ENCODE results near the gene KRTAP4-2. TPM values are rescaled to one million over a fixed set of nuclear protein-coding genes. Genes with fewer than 3 reads are reported as not detected.

The KRTAP4-2 gene
- total and polyA plus RNA-seq, 2 of the 13 experiments (the other 11 are each of a cell fraction or from before 2014, with no cell fraction given): not detected

- no peaks in the 10 kb centered on the region for H4K20me1 ChIP-seq (ENCODE audit: insufficient read depth, low read length)
- H2AFZ ChIP-seq (ENCODE audit: low read length): no peak overlapping the region
- WGBS (ENCODE audit: low lambda C conversion rate): 0% methylated on average over 1 of the region's 3 CpGs
- H3K4me2 ChIP-seq (ENCODE audit: low read depth, low read length): no peak overlapping the region
- no peaks in the 10 kb centered on the region for H3K4me1 ChIP-seq (ENCODE audit: insufficient read depth, low read length)
- H3K27me3 ChIP-seq (ENCODE audit: control insufficient read depth in 1 of 2, insufficient read depth in 2 of 2, low read length in 2 of 2): 0 out of 5 replicates have a peak, but pooled peaks cover 0 to 5% of the 10 kb centered on the region in 2 experiments
- no peaks in the 10 kb centered on the region for H3K36me3 ChIP-seq (replicated peaks in 1 of 2; ENCODE audit: control insufficient read depth in 1 of 2, insufficient read depth in 2 of 2, low read length in 2 of 2)
- intact Hi-C loops (cut with micrococcal nuclease; ENCODE audit: unreplicated experiment) (no loop called here), in situ Hi-C loops (cut with HindIII; ENCODE audit: extremely low pct_ligation_motif_present, low pct_unique_long_range_greater_than_20kb) (no loop called here)
- ATAC-seq: no peak
- no TSS peak for BruUV-seq (replicated peaks)
- DNase-seq (ENCODE audit: low spot score): no peak
- FAIRE-seq: no peak
- H3K27ac ChIP-seq (ENCODE audit: extremely low read length, insufficient read depth, low read length): no peak overlapping the region
- H3K79me2 ChIP-seq (ENCODE audit: insufficient read depth, low read length): no peaks in the 10 kb centered on the region
- H3K9me3 ChIP-seq (ENCODE audit: low read length): no peaks in the 10 kb centered on the region
- CTCF ChIA-PET (ENCODE audit: low intra/inter-chr PET ratio, low total read pairs): no interaction called here
- H3K4me3 ChIP-seq (replicated peaks in 1 of 3; ENCODE audit: insufficient read depth in 1 of 3, low read depth in 2 of 3, low read length in 3 of 3): no peak overlapping the region
- H3K9ac ChIP-seq (ENCODE audit: insufficient read depth, low read depth, low read length): no peak overlapping the region
- POLR2A ChIA-PET: no interaction called here
- TF ChIP-seq ATM (IDR thresholded peaks at IDR 0.05; ENCODE audit: borderline replicate concordance) (no peak), XBP1 (CRISPR knock-in tag; IDR thresholded peaks at IDR 0.05) (no peak), RBFOX2 (IDR thresholded peaks at IDR 0.05; ENCODE audit: low read depth, low read length) (no peak), AGO2 (optimal IDR thresholded peaks at IDR 0.05; ENCODE audit: low read depth, low read length) (no peak), ZSCAN30 (CRISPR knock-in tag; IDR thresholded peaks at IDR 0.05) (no peak), MAF1 (CRISPR knock-in tag; IDR thresholded peaks at IDR 0.05; ENCODE audit: borderline replicate concordance) (no peak), SMARCE1 (IDR thresholded peaks at IDR 0.05; ENCODE audit: borderline replicate concordance) (no peak), ZBTB8A (CRISPR knock-in tag; IDR thresholded peaks at IDR 0.05; ENCODE audit: borderline replicate concordance, low read depth) (no peak), ZBTB37 (CRISPR knock-in tag; IDR thresholded peaks at IDR 0.05) (no peak), EED (CRISPR knock-in tag; IDR thresholded peaks at IDR 0.05) (no peak)
- TF ChIP-seq, protein P1, sequence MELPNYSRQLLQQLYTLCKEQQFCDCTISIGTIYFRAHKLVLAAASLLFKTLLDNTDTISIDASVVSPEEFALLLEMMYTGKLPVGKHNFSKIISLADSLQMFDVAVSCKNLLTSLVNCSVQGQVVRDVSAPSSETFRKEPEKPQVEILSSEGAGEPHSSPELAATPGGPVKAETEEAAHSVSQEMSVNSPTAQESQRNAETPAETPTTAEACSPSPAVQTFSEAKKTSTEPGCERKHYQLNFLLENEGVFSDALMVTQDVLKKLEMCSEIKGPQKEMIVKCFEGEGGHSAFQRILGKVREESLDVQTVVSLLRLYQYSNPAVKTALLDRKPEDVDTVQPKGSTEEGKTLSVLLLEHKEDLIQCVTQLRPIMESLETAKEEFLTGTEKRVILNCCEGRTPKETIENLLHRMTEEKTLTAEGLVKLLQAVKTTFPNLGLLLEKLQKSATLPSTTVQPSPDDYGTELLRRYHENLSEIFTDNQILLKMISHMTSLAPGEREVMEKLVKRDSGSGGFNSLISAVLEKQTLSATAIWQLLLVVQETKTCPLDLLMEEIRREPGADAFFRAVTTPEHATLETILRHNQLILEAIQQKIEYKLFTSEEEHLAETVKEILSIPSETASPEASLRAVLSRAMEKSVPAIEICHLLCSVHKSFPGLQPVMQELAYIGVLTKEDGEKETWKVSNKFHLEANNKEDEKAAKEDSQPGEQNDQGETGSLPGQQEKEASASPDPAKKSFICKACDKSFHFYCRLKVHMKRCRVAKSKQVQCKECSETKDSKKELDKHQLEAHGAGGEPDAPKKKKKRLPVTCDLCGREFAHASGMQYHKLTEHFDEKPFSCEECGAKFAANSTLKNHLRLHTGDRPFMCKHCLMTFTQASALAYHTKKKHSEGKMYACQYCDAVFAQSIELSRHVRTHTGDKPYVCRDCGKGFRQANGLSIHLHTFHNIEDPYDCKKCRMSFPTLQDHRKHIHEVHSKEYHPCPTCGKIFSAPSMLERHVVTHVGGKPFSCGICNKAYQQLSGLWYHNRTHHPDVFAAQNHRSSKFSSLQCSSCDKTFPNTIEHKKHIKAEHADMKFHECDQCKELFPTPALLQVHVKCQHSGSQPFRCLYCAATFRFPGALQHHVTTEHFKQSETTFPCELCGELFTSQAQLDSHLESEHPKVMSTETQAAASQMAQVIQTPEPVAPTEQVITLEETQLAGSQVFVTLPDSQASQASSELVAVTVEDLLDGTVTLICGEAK (IDR thresholded peaks at IDR 0.05): no peak
- TF ChIP-seq, protein P1 (CRISPR knock-in tag; IDR thresholded peaks at IDR 0.05): no peak
- TF ChIP-seq, protein P2, sequence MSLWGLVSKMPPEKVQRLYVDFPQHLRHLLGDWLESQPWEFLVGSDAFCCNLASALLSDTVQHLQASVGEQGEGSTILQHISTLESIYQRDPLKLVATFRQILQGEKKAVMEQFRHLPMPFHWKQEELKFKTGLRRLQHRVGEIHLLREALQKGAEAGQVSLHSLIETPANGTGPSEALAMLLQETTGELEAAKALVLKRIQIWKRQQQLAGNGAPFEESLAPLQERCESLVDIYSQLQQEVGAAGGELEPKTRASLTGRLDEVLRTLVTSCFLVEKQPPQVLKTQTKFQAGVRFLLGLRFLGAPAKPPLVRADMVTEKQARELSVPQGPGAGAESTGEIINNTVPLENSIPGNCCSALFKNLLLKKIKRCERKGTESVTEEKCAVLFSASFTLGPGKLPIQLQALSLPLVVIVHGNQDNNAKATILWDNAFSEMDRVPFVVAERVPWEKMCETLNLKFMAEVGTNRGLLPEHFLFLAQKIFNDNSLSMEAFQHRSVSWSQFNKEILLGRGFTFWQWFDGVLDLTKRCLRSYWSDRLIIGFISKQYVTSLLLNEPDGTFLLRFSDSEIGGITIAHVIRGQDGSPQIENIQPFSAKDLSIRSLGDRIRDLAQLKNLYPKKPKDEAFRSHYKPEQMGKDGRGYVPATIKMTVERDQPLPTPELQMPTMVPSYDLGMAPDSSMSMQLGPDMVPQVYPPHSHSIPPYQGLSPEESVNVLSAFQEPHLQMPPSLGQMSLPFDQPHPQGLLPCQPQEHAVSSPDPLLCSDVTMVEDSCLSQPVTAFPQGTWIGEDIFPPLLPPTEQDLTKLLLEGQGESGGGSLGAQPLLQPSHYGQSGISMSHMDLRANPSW (CRISPR knock-in tag; IDR thresholded peaks at IDR 0.05; ENCODE audit: borderline replicate concordance): no peak
Observed at GRCh38 chr17:41190328-41190727, 12.3 kb upstream of the KRTAP4-2 start.

All from HepG2 (cell line).